ENCODE data around the gene DCLK1.
"Not testable (repeated sequence)": the region's sequence is repeated elsewhere in the genome, so short reads cannot be mapped to it uniquely, and the experiment has no call there.

DCLK1 gene

GRCh38 chr13:36076211-36076610, 55.0 kb downstream of the DCLK1 start:
- H3K4me3 ChIP-seq (ENCODE audit: low read length, poor library complexity, severe bottlenecking) = no peak overlapping the region
- no peaks in the 10 kb centered on the region for H3K4me1 ChIP-seq (ENCODE audit: insufficient read depth, low read length, poor library complexity, severe bottlenecking)
- no peak overlapping the region for H3K9ac ChIP-seq (ENCODE audit: low read depth, low read length, poor library complexity, severe bottlenecking)
- TF ChIP-seq EZH2phosphoT487 (IDR thresholded peaks at IDR 0.05; ENCODE audit: borderline replicate concordance) = no peak
- no peak for TF ChIP-seq CTCF (conservative IDR thresholded peaks at IDR 0.05; ENCODE audit: low read length)
- no peak overlapping the region for H3K4me2 ChIP-seq (ENCODE audit: low read depth, low read length, poor library complexity, severe bottlenecking)
- no peaks in the 10 kb centered on the region for H3F3A ChIP-seq (ENCODE audit: low read depth)
- H2AFZ ChIP-seq (ENCODE audit: low read length) = no peak overlapping the region
- H3K9me3 ChIP-seq (ENCODE audit: insufficient read depth, low read depth, low read length) = no peaks in the 10 kb centered on the region
- H3K27me3 ChIP-seq (ENCODE audit: insufficient read depth, low read length, poor library complexity, severe bottlenecking) = no peaks in the 10 kb centered on the region
- H3K9me2 ChIP-seq (replicated peaks; ENCODE audit: low read depth, low read length) = no peaks in the 10 kb centered on the region
- no peaks in the 10 kb centered on the region for H3K36me3 ChIP-seq (ENCODE audit: insufficient read depth, low read length)
- no peaks in the 10 kb centered on the region for H4K20me1 ChIP-seq (ENCODE audit: insufficient read depth, low read length, poor library complexity, severe bottlenecking)
- H3K79me2 ChIP-seq (ENCODE audit: insufficient read depth, low read length) = no peaks in the 10 kb centered on the region

- Histone ChIP-seq H3K27me3 (ENCODE audit: insufficient read depth, low read length, poor library complexity, severe bottlenecking) (no peaks in the 10 kb centered on the region), H3F3A (ENCODE audit: low read depth) (no peaks in the 10 kb centered on the region), H3K79me2 (ENCODE audit: insufficient read depth, low read length) (no peaks in the 10 kb centered on the region), H3K9me2 (replicated peaks; ENCODE audit: low read depth, low read length) (no peaks in the 10 kb centered on the region), H2AFZ (ENCODE audit: low read length) (no peak overlapping the region), H3K36me3 (ENCODE audit: insufficient read depth, low read length) (no peaks in the 10 kb centered on the region), H3K4me2 (ENCODE audit: low read depth, low read length, poor library complexity, severe bottlenecking) (no peak overlapping the region), H3K4me1 (ENCODE audit: insufficient read depth, low read length, poor library complexity, severe bottlenecking) (no peaks in the 10 kb centered on the region), H3K9ac (ENCODE audit: low read depth, low read length, poor library complexity, severe bottlenecking) (no peak overlapping the region), H4K20me1 (ENCODE audit: insufficient read depth, low read length, poor library complexity, severe bottlenecking) (no peaks in the 10 kb centered on the region), H3K4me3 (ENCODE audit: low read length, poor library complexity, severe bottlenecking) (no peak overlapping the region), H3K9me3 (ENCODE audit: insufficient read depth, low read depth, low read length) (no peaks in the 10 kb centered on the region)
- TF ChIP-seq EZH2phosphoT487 (IDR thresholded peaks at IDR 0.05; ENCODE audit: borderline replicate concordance) (no peak), CTCF (conservative IDR thresholded peaks at IDR 0.05; ENCODE audit: low read length) (no peak)
These were observed 56.5 kb downstream of the DCLK1 start for GRCh38 chr13:36074659-36075058.

- H3K4me1 ChIP-seq (ENCODE audit: insufficient read depth, low read length, poor library complexity, severe bottlenecking) = no peaks in the 10 kb centered on the region
- 0 out of 2 replicates have a peak, but pooled peaks cover 4% of the 10 kb centered on the region for H3K9me2 ChIP-seq (replicated peaks; ENCODE audit: low read depth, low read length)
- H3K9ac ChIP-seq (ENCODE audit: low read depth, low read length, poor library complexity, severe bottlenecking) = no peak overlapping the region
- no peaks in the 10 kb centered on the region for H3K9me3 ChIP-seq (ENCODE audit: insufficient read depth, low read depth, low read length)
- H4K20me1 ChIP-seq (ENCODE audit: insufficient read depth, low read length, poor library complexity, severe bottlenecking) = no peaks in the 10 kb centered on the region
- no peak overlapping the region for H2AFZ ChIP-seq (ENCODE audit: low read length)
- H3K79me2 ChIP-seq (ENCODE audit: insufficient read depth, low read length) = no peaks in the 10 kb centered on the region
- H3F3A ChIP-seq (ENCODE audit: low read depth) = no peaks in the 10 kb centered on the region
- TF ChIP-seq EZH2phosphoT487 (IDR thresholded peaks at IDR 0.05; ENCODE audit: borderline replicate concordance) = no peak
- no peak for TF ChIP-seq CTCF (conservative IDR thresholded peaks at IDR 0.05; ENCODE audit: low read length)
- no peak overlapping the region for H3K4me2 ChIP-seq (ENCODE audit: low read depth, low read length, poor library complexity, severe bottlenecking)
- no peaks in the 10 kb centered on the region for H3K36me3 ChIP-seq (ENCODE audit: insufficient read depth, low read length)
- no peak overlapping the region for H3K4me3 ChIP-seq (ENCODE audit: low read length, poor library complexity, severe bottlenecking)
- H3K27me3 ChIP-seq (ENCODE audit: insufficient read depth, low read length, poor library complexity, severe bottlenecking) = no peaks in the 10 kb centered on the region
These were observed 58.8 kb downstream of the DCLK1 start for GRCh38 chr13:36072152-36072935.

GRCh38 chr13:36070504-36071192, 60.5 kb downstream of the DCLK1 start:
- not testable (repeated sequence) for H3F3A ChIP-seq (ENCODE audit: low read depth); H3K4me1 ChIP-seq (ENCODE audit: insufficient read depth, low read length, poor library complexity, severe bottlenecking); H3K4me3 ChIP-seq (ENCODE audit: low read length, poor library complexity, severe bottlenecking); H4K20me1 ChIP-seq (ENCODE audit: insufficient read depth, low read length, poor library complexity, severe bottlenecking); H3K4me2 ChIP-seq (ENCODE audit: low read depth, low read length, poor library complexity, severe bottlenecking); H3K9ac ChIP-seq (ENCODE audit: low read depth, low read length, poor library complexity, severe bottlenecking); H3K9me3 ChIP-seq (ENCODE audit: insufficient read depth, low read depth, low read length); H3K36me3 ChIP-seq (ENCODE audit: insufficient read depth, low read length); H3K9me2 ChIP-seq (replicated peaks; ENCODE audit: low read depth, low read length); H3K79me2 ChIP-seq (ENCODE audit: insufficient read depth, low read length); H2AFZ ChIP-seq (ENCODE audit: low read length); H3K27me3 ChIP-seq (ENCODE audit: insufficient read depth, low read length, poor library complexity, severe bottlenecking)

Measured in Loucy (cell line).